ENCODE data around the gene UTF1.

Gene UTF1

DNA sequence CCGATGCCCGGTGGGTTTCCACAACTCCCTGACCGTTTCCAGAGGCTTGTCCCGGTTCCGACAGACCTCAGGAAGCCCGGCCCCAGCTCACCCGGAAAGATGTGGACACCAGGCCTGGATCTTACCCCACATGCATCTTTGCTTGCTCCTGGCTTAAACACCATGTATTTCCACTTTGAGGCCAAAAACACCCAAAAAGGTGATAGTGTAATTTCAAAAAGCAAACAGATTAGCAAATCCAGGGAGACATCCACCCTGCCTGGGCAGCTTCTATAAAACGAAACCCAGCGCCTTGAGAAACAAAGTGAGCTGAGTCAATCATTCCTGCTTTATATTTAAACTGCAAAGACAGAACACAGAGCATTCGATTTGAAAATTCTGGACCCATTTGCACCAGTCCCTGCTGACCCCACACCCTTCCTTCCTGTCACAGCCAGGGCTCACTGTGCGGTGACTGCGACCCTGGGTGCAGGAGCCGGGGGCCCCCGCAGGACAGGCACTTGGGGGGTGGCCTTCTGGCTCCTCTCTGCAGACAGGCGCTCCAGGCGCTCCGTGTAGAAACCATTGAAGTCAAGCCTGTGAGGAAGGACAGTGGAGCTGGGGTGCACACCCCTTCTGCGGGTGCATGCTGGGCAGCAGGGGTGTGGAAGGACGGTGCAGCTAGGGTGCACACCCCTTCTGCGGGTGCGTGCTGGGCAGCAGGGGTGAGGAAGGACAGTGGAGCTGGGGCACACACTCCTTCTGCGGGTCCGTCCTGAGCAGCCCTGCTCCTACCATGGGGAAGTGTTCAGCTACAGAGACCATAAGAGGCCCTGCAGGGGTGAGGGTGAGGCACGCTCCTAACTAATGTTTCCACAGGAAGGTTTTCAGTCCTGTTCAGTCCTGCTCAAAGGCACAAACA, 49.6 kb downstream of the UTF1 start:
- no peak for DNase-seq

DNA sequence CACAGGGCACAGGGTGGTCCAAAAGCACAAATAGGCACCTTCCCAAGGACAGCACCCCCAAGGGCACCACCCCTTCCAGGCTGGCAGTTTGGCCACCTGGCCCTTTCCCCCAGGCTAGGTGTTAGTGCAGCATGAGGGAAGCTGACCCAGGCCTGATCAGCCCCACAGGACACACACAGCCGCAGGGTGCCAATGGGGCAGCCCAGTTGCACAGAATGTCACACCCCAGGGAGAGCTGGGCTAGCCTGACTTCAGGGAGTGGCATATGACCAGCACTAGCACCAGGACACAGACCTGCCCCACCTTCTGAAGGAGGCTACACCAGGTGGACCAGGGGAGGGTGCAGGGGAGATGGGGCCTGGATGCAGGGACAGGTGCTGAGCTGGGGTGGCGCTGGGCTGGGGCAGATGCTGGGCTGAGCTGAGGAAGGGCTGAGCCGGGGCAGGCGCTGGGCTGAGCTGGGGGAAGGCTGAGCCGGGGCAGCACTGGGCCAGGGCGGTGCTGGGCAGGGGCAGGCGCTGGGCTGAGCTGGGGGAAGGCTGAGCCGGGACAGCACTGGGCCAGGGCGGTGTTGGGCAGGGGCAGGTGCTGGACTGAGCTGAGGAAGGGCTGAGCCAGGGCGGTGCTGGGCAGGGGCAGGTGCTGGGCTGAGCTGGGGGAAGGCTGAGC, 50.5 kb downstream of the UTF1 start:
- DNase-seq: no peak

DNA sequence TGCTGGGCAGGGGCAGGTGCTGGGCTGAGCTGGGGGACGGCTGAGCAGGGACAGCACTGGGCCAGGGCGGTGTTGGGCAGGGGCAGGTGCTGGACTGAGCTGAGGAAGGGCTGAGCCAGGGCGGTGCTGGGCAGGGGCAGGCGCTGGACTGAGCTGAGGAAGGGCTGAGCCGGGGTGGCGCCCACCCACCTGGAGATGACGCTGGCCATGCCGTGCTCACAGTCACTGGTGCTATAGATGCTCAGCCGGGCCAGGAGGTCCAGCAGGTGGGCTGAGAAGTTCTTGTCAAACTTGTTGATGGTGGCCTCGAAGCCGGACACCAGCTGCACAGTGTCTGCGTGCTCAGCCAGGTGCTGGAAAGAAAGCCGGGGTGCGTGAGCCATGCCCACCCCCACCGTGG, 51.1 kb downstream of the UTF1 start:
- no peak for DNase-seq
